Heart left ventricle (tissue), 13 donors: ENCODE data around the gene TMEM179.

ENCODE experiments used
- POLR2A ChIP-seq, 2 donors: fragments of 450-650 bp; IDR thresholded peaks; one replicate each; pipeline ENCODE4 v1.6.1; 2017; ENCODE audit warnings: antibody characterized with exemption in 2 of 2, mild to moderate bottlenecking in 2 of 2, moderate library complexity in 2 of 2
- TF ChIP-seq, protein P1 (sequence below), 12 donors: fragments of 200-600 bp; sonication (generic) in 4 of 12; IDR thresholded peaks; one replicate each; pipeline versions ENCODE4 v1.5.0 to v1.8.0; 2018 to 2022; ENCODE audit warnings: antibody characterized with exemption in 12 of 12, mild to moderate bottlenecking in 5 of 12
- donor health status: ischemic (EF 13 %, LVEDD 7.1; RV severe dilation, severe dysfunction).
- donor health status: DM: no; HTN: yes; CAD: no.
- donor health status: DM: no; HTN: no; CAD: no.
- donor health status: ischemic (EF 25% LVEDD 6.9; RV normal size, moderate dysfunction).
- donor health status: ischemic (EF 25% LVEDD 5.7; RV mildly dilated, moderate dysfunction).
- donor health status: ischemic (EF 35%, LVEDD 5.7; RV mildly dilated, moderate dysfunction).
- donor health status: nonischemic (EF 11% LVEDD 7.7; RV severe dilation, severe dysfunction).
- donor health status: DM: yes; HTN: yes; CAD: no.
- donor health status: PGD.
- donor health status: ischemic (EF 29% LVEDD 5.4; RV normal size, mild dysfunction).
- donor health status: nonischemic (EF 23%, LVEDD 6.1; RV moderate dilation, normal function).

DNA sequence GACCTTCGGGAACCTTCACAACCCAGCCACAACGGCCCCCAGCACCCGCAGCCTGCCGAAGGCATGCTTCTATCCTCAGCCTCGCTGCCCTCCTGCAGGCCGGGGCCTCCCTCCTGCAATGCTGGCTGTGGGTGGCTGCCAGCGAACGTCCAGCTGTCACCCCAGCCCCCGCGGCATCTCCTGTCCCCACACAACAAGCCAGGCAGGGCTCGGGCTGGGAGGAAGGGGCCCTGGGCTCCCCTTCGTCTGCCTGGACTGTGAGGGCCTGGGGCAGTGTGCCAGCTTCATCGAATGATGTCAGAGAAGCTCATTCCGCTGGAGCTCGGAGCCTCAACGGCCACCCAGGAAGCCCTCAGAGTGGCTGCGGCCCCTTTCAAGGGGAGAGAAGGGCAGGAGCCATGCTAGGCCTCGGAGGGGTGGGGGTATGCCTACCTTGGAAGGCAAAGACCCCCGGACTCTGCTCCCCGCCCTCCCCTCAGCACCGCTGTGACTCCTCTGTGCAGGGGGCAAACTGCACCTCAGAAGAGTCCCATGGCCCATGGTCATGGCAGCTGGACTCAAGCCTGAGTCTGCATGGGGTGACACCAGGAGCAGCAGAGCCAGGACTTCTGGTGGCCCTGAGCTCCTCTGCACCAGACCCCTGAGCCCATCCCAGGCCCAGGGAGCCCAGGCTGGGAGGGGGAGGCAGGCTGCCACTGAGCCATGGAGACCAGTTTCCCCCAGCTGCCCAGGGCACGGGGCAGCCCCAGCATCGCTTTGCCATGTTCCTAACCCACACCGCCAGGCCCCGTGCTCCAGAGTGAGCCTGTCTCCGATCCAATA, 49.8 kb downstream of the TMEM179 start:
- TF ChIP-seq, protein P1, sequence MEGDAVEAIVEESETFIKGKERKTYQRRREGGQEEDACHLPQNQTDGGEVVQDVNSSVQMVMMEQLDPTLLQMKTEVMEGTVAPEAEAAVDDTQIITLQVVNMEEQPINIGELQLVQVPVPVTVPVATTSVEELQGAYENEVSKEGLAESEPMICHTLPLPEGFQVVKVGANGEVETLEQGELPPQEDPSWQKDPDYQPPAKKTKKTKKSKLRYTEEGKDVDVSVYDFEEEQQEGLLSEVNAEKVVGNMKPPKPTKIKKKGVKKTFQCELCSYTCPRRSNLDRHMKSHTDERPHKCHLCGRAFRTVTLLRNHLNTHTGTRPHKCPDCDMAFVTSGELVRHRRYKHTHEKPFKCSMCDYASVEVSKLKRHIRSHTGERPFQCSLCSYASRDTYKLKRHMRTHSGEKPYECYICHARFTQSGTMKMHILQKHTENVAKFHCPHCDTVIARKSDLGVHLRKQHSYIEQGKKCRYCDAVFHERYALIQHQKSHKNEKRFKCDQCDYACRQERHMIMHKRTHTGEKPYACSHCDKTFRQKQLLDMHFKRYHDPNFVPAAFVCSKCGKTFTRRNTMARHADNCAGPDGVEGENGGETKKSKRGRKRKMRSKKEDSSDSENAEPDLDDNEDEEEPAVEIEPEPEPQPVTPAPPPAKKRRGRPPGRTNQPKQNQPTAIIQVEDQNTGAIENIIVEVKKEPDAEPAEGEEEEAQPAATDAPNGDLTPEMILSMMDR (IDR thresholded peaks at IDR 0.05) = no peak
- TF ChIP-seq POLR2A (IDR thresholded peaks at IDR 0.05) = no peak
